H9 (cell line): ENCODE results near the gene CDRT4. TPM values are rescaled to one million over a fixed set of nuclear protein-coding genes. Genes with fewer than 3 reads are reported as not detected.

Source experiments
- DNase-seq: peaks from one replicate; pipeline ENCODE4 v3.0.0-alpha.2; 2017
- H2AFZ ChIP-seq: one replicate; pipeline ENCODE4 v1.6.1; 2013; ENCODE audit warnings: mild to moderate bottlenecking, low read length, control low read depth, moderate library complexity
- H2AK5ac ChIP-seq: 2 replicates; pipeline ENCODE4 v1.6.1; 2013; ENCODE audit warnings: low read length, control low read depth, mixed read lengths; ENCODE audit not compliant: insufficient read length
- H2BK120ac ChIP-seq: one replicate; pipeline ENCODE4 v1.6.1; 2013; ENCODE audit warnings: low read depth, mild to moderate bottlenecking, low read length, control low read depth, inconsistent platforms; ENCODE audit not compliant: poor library complexity, severe bottlenecking
- H2BK12ac ChIP-seq: 2 replicates; pipeline ENCODE4 v1.6.1; 2013; ENCODE audit warnings: low read length, control low read depth, mixed read lengths, low read depth; ENCODE audit not compliant: insufficient read length
- H2BK15ac ChIP-seq: 2 replicates; pipeline ENCODE4 v1.6.1; 2013; ENCODE audit warnings: low read depth, low read length, control low read depth
- H2BK20ac ChIP-seq: one replicate; pipeline ENCODE4 v1.6.1; 2013; ENCODE audit warnings: low read depth, mild to moderate bottlenecking, low read length, control low read depth, inconsistent platforms; ENCODE audit not compliant: poor library complexity, severe bottlenecking
- H2BK5ac ChIP-seq: 2 replicates; pipeline ENCODE4 v1.6.1; 2013; ENCODE audit warnings: low read length, control low read depth, mixed read lengths; ENCODE audit not compliant: insufficient read length
- H3K14ac ChIP-seq: 2 replicates; pipeline ENCODE4 v1.6.1; 2013; ENCODE audit warnings: low read length, control low read depth; ENCODE audit not compliant: insufficient read depth
- H3K18ac ChIP-seq: 2 replicates; pipeline ENCODE4 v1.6.1; 2013; ENCODE audit warnings: low read depth, mild to moderate bottlenecking, mixed read lengths, low read length, control low read depth; ENCODE audit not compliant: insufficient read length
- H3K23ac ChIP-seq: 2 replicates; pipeline ENCODE4 v1.6.1; 2013; ENCODE audit warnings: low read length, control low read depth, mixed read lengths, low read depth; ENCODE audit not compliant: insufficient read length
- H3K23me2 ChIP-seq: 2 replicates; pipeline ENCODE4 v1.6.1; 2013; ENCODE audit warnings: low read depth, mild to moderate bottlenecking, mixed read lengths, low read length, control low read depth; ENCODE audit not compliant: insufficient read length, poor library complexity, severe bottlenecking
- H3K27ac ChIP-seq: 2 replicates; pipeline ENCODE4 v1.5.1; 2013; ENCODE audit warnings: low read length, control low read depth, mixed read lengths, low read depth; ENCODE audit not compliant: insufficient read length
- H3K27me3 ChIP-seq: 2 replicates; pipeline ENCODE4 v1.6.1; 2013; ENCODE audit warnings: low read length, control low read depth, inconsistent platforms; ENCODE audit not compliant: insufficient read depth
- H3K4ac ChIP-seq: 2 replicates; pipeline ENCODE4 v1.6.1; 2013; ENCODE audit warnings: low read depth, mild to moderate bottlenecking, control low read depth, inconsistent platforms, low read length, moderate library complexity
- H3K4me1 ChIP-seq: 2 replicates; pipeline ENCODE4 v1.6.1; 2013; ENCODE audit warnings: low read length, control low read depth, inconsistent platforms; ENCODE audit not compliant: insufficient read depth
- H3K4me2 ChIP-seq: 2 replicates; pipeline ENCODE4 v1.6.1; 2013; ENCODE audit warnings: low read length, control low read depth, mixed read lengths; ENCODE audit not compliant: insufficient read length, insufficient read depth
- H3K56ac ChIP-seq: 2 replicates; pipeline ENCODE4 v1.6.1; 2013; ENCODE audit warnings: low read depth, mild to moderate bottlenecking, mixed read lengths, low read length, control low read depth; ENCODE audit not compliant: insufficient read length
- H3K79me1 ChIP-seq: 2 replicates; pipeline ENCODE4 v1.6.1; 2013; ENCODE audit warnings: low read depth, mild to moderate bottlenecking, moderate library complexity, low read length, control low read depth, inconsistent platforms; ENCODE audit not compliant: insufficient read depth, poor library complexity, severe bottlenecking
- H3K79me2 ChIP-seq: 2 replicates; pipeline ENCODE4 v1.6.1; 2013; ENCODE audit warnings: low read length, control low read depth, inconsistent platforms; ENCODE audit not compliant: insufficient read depth
- H3K9ac ChIP-seq: 2 replicates; pipeline ENCODE4 v1.6.1; 2013; ENCODE audit warnings: low read length, control low read depth, mixed read lengths; ENCODE audit not compliant: insufficient read length; ENCODE audit errors: extremely low read depth
- H3K9me3 ChIP-seq: one replicate; pipeline ENCODE4 v1.6.1; 2013; ENCODE audit warnings: low read depth, low read length, inconsistent platforms; ENCODE audit not compliant: control insufficient read depth
- H3T11ph ChIP-seq: one replicate; pipeline ENCODE4 v1.6.1; 2013; ENCODE audit warnings: mild to moderate bottlenecking, low read length, control low read depth, inconsistent platforms
- H4K20me1 ChIP-seq: one replicate; pipeline ENCODE4 v1.6.1; 2013; ENCODE audit not compliant: control insufficient read depth, insufficient read length, insufficient read depth
- H4K5ac ChIP-seq: 2 replicates; pipeline ENCODE4 v1.6.1; 2013; ENCODE audit warnings: low read depth, mild to moderate bottlenecking, mixed read lengths, low read length, control low read depth; ENCODE audit not compliant: insufficient read length
- H4K8ac ChIP-seq: replicated peaks from 2 replicates; pipeline ENCODE4 v1.6.1; 2013; ENCODE audit warnings: low read length, control low read depth, mixed read lengths, low read depth; ENCODE audit not compliant: insufficient read length
- H4K91ac ChIP-seq: 2 replicates; pipeline ENCODE4 v1.6.1; 2013; ENCODE audit warnings: low read depth, mild to moderate bottlenecking, moderate library complexity, mixed read lengths, low read length, control low read depth; ENCODE audit not compliant: insufficient read length
- H3K27ac Mint-ChIP-seq, 3 experiments: 2 replicates in 2 of 3; 3 replicates in 1 of 3; pipeline ENCODE4 v1.8.0; 2020 to 2021; ENCODE audit warnings: mixed read lengths in 3 of 3, mild to moderate bottlenecking in 1 of 3, moderate library complexity in 1 of 3
- H3K27me3 Mint-ChIP-seq: 2 replicates; pipeline ENCODE4 v1.8.0; 2021; ENCODE audit warnings: low read depth, mild to moderate bottlenecking, moderate library complexity, mixed read lengths
- H3K36me3 Mint-ChIP-seq, 3 experiments: 2 replicates in 2 of 3; 3 replicates in 1 of 3; pipeline ENCODE4 v1.8.0; 2020 to 2021; ENCODE audit warnings: low read depth in 3 of 3, mixed read lengths in 3 of 3; ENCODE audit not compliant: insufficient read depth in 1 of 3
- H3K4me1 Mint-ChIP-seq, 2 experiments: 2 replicates each; pipeline ENCODE4 v1.8.0; 2020; ENCODE audit warnings: mixed read lengths in 2 of 2
- H3K4me3 Mint-ChIP-seq, 2 experiments: 2 replicates in 1 of 2; 3 replicates in 1 of 2; pipeline ENCODE4 v1.8.0; 2020 to 2021; ENCODE audit warnings: mild to moderate bottlenecking in 2 of 2, mixed read lengths in 2 of 2, moderate library complexity in 1 of 2
- H3K9me3 Mint-ChIP-seq, 2 experiments: 2 replicates in 1 of 2; 3 replicates in 1 of 2; pipeline ENCODE4 v1.8.0; 2020; ENCODE audit warnings: mild to moderate bottlenecking in 2 of 2, mixed read lengths in 2 of 2, moderate library complexity in 1 of 2
- CTCF ChIP-seq: fragments of 200-600 bp; sonication (generic); conservative IDR thresholded peaks from 3 replicates; pipeline ENCODE4 v1.8.0; 2021; ENCODE audit warnings: antibody characterized with exemption, mild to moderate bottlenecking
- WGBS: extraction: QIAGEN DNeasy Blood & Tissue Kit; methylation state at CpG from one replicate; pipeline ENCODE4 v1.1.7; 2013; ENCODE audit warnings: missing lambda C conversion rate, low lambda C conversion rate, mixed read lengths; ENCODE audit not compliant: insufficient read length; ENCODE audit errors: extremely low coverage; 5-methylcytosine and 5-hydroxymethylcytosine counted together
- total RNA-seq: library from RNA; stranded (reverse); gene quantifications from 2 replicates; pipeline ENCODE4 v1.2.1, GENCODE V29; 2021

The CDRT4 gene
- total RNA-seq, 1 experiment from 2014 or later = 3.8 TPM

- Histone ChIP-seq H3T11ph (no peak overlapping the region), H3K56ac (no peak overlapping the region), H4K8ac (no peak overlapping the region), H2BK12ac (no peak overlapping the region), H2BK120ac (peak overlapping the region; percentile 28), H3K18ac (peak overlapping the region; percentile 36), H3K4me2 (no peak overlapping the region), H3K14ac (no peak overlapping the region), H4K91ac (no peak overlapping the region), H3K27me3 (no peaks in the 10 kb centered on the region), H2BK5ac (no peak overlapping the region), H3K9ac (no peak overlapping the region), H3K23me2 (no peaks in the 10 kb centered on the region), H2AK5ac (no peak overlapping the region), H3K23ac (no peak overlapping the region), H4K20me1 (no peaks in the 10 kb centered on the region), H3K27ac (no peak overlapping the region), H2BK15ac (no peak overlapping the region), H4K5ac (no peak overlapping the region), H2AFZ (no peak overlapping the region), H3K9me3 (no peaks in the 10 kb centered on the region), H3K79me1 (no peaks in the 10 kb centered on the region), H3K4ac (no peak overlapping the region), H2BK20ac (no peak overlapping the region), H3K79me2 (no peaks in the 10 kb centered on the region), H3K4me1 (peaks cover 6% of the 10 kb centered on the region; the same call in 1 of the 2 replicates)
- no peak for TF ChIP-seq CTCF
- Mint-ChIP-seq H3K36me3 (peaks cover 30 to 54% (median 42%) of the 10 kb centered on the region in 3 experiments), H3K9me3 (peaks cover 3 to 4% of the 10 kb centered on the region in 2 experiments; a peak in 3 of 5 replicates), H3K27ac (peak overlapping the region in 2 of 3 experiments; percentile 22 to 60; a peak in 1 of 7 replicates), H3K4me1 (peaks cover 29 to 32% of the 10 kb centered on the region in 2 experiments), H3K4me3 (no peak overlapping the region), H3K27me3 (no peaks in the 10 kb centered on the region)
- no peak for DNase-seq
- WGBS = no CpG with 5 or more reads among the region's 8 CpGs
These were observed 25.6 kb upstream of the CDRT4 start for GRCh38 chr17:15492791-15493692.
